HL-60 (cell line): ENCODE measurements around the gene INTS6L.

Source experiments
- CTCF ChIP-seq: IDR thresholded peaks from one replicate; pipeline ENCODE4 v1.5.1; 2011; ENCODE audit warnings: low read length, control low read depth, inconsistent platforms; ENCODE audit not compliant: insufficient read depth
- POLR2AphosphoS5 ChIP-seq: IDR thresholded peaks from 2 replicates; pipeline ENCODE4 v1.6.1; 2012; ENCODE audit warnings: low read depth
- REST ChIP-seq: IDR thresholded peaks from 2 replicates; pipeline ENCODE4 v1.6.1; 2012; ENCODE audit warnings: low read depth; ENCODE audit not compliant: insufficient replicate concordance
- SPI1 ChIP-seq: IDR thresholded peaks from 2 replicates; pipeline ENCODE4 v1.6.1; 2012; ENCODE audit warnings: low read depth, mild to moderate bottlenecking, borderline replicate concordance

GRCh38 chrX:135522132-135522530 lies 1.7 kb downstream of the INTS6L start:
- TF ChIP-seq REST (no peak), CTCF (no peak), POLR2AphosphoS5 (no peak), SPI1 (no peak)
